Fibroblast of skin of left biceps (primary cell): ENCODE measurements around the gene ENTPD2.
"Not testable (repeated sequence)": the region's sequence is repeated elsewhere in the genome, so short reads cannot be mapped to it uniquely, and the experiment has no call there.

ENCODE experiments used
- DNase-seq, 2 experiments: peaks; one replicate each; pipeline ENCODE4 v3.0.0-alpha.2; 2013; ENCODE audit warnings: low read depth in 2 of 2

Gene ENTPD2

GRCh38 chr9:137064027-137064879 is 10.4 kb upstream of the ENTPD2 start:
- DNase-seq, result no peak

GRCh38 chr9:137063311-137064026 is 9.6 kb upstream of the ENTPD2 start:
- DNase-seq, result no peak

GRCh38 chr9:137062798-137063197 is 8.9 kb upstream of the ENTPD2 start:
- not testable (repeated sequence) for DNase-seq

GRCh38 chr9:137062384-137062783 is 8.5 kb upstream of the ENTPD2 start:
- DNase-seq, result no peak

GRCh38 chr9:137058521-137059234 is 4.8 kb upstream of the ENTPD2 start:
- DNase-seq, result no peak

GRCh38 chr9:137057545-137057944 is 3.7 kb upstream of the ENTPD2 start:
- no peak for DNase-seq

- no peak for DNase-seq
These were observed 3.0 kb upstream of the ENTPD2 start for GRCh38 chr9:137056739-137057415.

GRCh38 chr9:137055385-137056364 is 1.8 kb upstream of the ENTPD2 start:
- no peak for DNase-seq

- DNase-seq, result no peak
These were observed 1.1 kb upstream of the ENTPD2 start for GRCh38 chr9:137054932-137055384.

GRCh38 chr9:137052998-137053943 is 590 bp downstream of the ENTPD2 start:
- no peak for DNase-seq

GRCh38 chr9:137052293-137052692 is 1.6 kb downstream of the ENTPD2 start:
- no peak for DNase-seq

GRCh38 chr9:137051145-137051724 is 2.6 kb downstream of the ENTPD2 start:
- DNase-seq, result no peak

GRCh38 chr9:137050570-137050969 is 3.3 kb downstream of the ENTPD2 start:
- DNase-seq, result no peak

- DNase-seq, result no peak
These were observed 4.1 kb downstream of the ENTPD2 start for GRCh38 chr9:137049544-137050449.

- no peak for DNase-seq
These were observed 5.0 kb downstream of the ENTPD2 start for GRCh38 chr9:137048655-137049543.

- DNase-seq, result no peak
These were observed 7.6 kb downstream of the ENTPD2 start, which contains the start of gene NPDC1 for GRCh38 chr9:137046088-137046787. Gene NPDC1 (minus strand): TSS chr9:137046177. CDS start chr9:137045989, 188 bp downstream.
